Liver (tissue), 9 donors: ENCODE measurements around the gene EGF. TPM values are rescaled to one million over a fixed set of nuclear protein-coding genes. Genes with fewer than 3 reads are reported as not detected.

ENCODE experiments used
- DNase-seq: peaks from one replicate; pipeline ENCODE4 v3.0.0-alpha.2; 2017; ENCODE audit warnings: low spot score
- H3K27ac ChIP-seq, 2 donors: one replicate each; pipeline ENCODE4 v1.7.0; 2013; ENCODE audit warnings: inconsistent platforms in 2 of 2, low read length in 2 of 2, control low read depth in 1 of 2, low read depth in 1 of 2, mild to moderate bottlenecking in 1 of 2
- H3K27me3 ChIP-seq, 4 donors: one replicate each; pipeline versions ENCODE4 v1.6.1 to v1.7.0; 2013; ENCODE audit warnings: low read length in 3 of 4, inconsistent platforms in 1 of 4, mild to moderate bottlenecking in 1 of 4, moderate library complexity in 1 of 4; ENCODE audit not compliant: control insufficient read depth in 4 of 4, insufficient read depth in 4 of 4
- H3K36me3 ChIP-seq, 4 donors: one replicate each; pipeline versions ENCODE4 v1.6.1 to v1.7.0; 2013; ENCODE audit warnings: low read length in 3 of 4, mild to moderate bottlenecking in 3 of 4, low read depth in 1 of 4, moderate library complexity in 1 of 4; ENCODE audit not compliant: control insufficient read depth in 4 of 4, insufficient read depth in 3 of 4
- H3K4me1 ChIP-seq, 4 donors: one replicate each; pipeline versions ENCODE4 v1.6.1 to v1.7.0; 2013; ENCODE audit warnings: low read length in 3 of 4, mild to moderate bottlenecking in 3 of 4, moderate library complexity in 1 of 4; ENCODE audit not compliant: control insufficient read depth in 4 of 4, insufficient read depth in 4 of 4
- H3K4me3 ChIP-seq, 3 donors: one replicate each; pipeline versions ENCODE4 v1.6.1 to v1.7.0; 2013; ENCODE audit warnings: low read length in 3 of 3, control low read depth in 1 of 3, low read depth in 1 of 3, mild to moderate bottlenecking in 1 of 3
- H3K9ac ChIP-seq, 2 donors: one replicate each; pipeline ENCODE4 v1.7.0; 2013; ENCODE audit warnings: low read length in 2 of 2, mild to moderate bottlenecking in 2 of 2, moderate library complexity in 2 of 2, control low read depth in 1 of 2, low read depth in 1 of 2
- H3K9me3 ChIP-seq, 4 donors: one replicate each; pipeline versions ENCODE4 v1.6.1 to v1.7.0; 2013; ENCODE audit warnings: low read length in 3 of 4; ENCODE audit not compliant: control insufficient read depth in 4 of 4
- ATF3 ChIP-seq: IDR thresholded peaks from 2 replicates; pipeline ENCODE4 v1.6.1; 2016; ENCODE audit warnings: antibody characterized with exemption
- EGR1 ChIP-seq, 2 donors: IDR thresholded peaks; 2 replicates each; pipeline ENCODE4 v1.6.1; 2016 to 2018; ENCODE audit warnings: antibody characterized with exemption in 2 of 2, low read depth in 2 of 2
- FOXA1 ChIP-seq: IDR thresholded peaks from 2 replicates; pipeline ENCODE4 v1.6.1; 2016; ENCODE audit warnings: antibody characterized with exemption
- FOXA2 ChIP-seq: IDR thresholded peaks from 2 replicates; pipeline ENCODE4 v1.6.1; 2016; ENCODE audit warnings: antibody characterized with exemption
- GABPA ChIP-seq, 2 donors: IDR thresholded peaks in 1 of 2; conservative IDR thresholded peaks in 1 of 2; 2 replicates each; pipeline ENCODE4 v1.6.1; 2016; ENCODE audit warnings: antibody characterized with exemption in 2 of 2, mild to moderate bottlenecking in 1 of 2, moderate library complexity in 1 of 2
- HNF4A ChIP-seq, 2 donors: conservative IDR thresholded peaks; 2 replicates each; pipeline ENCODE4 v1.6.1; 2016; ENCODE audit warnings: antibody characterized with exemption in 2 of 2, mild to moderate bottlenecking in 2 of 2
- HNF4G ChIP-seq: IDR thresholded peaks from 2 replicates; pipeline ENCODE4 v1.6.1; 2016; ENCODE audit warnings: antibody characterized with exemption
- JUND ChIP-seq, 2 donors: IDR thresholded peaks; 2 replicates each; pipeline ENCODE4 v1.6.1; 2016; ENCODE audit warnings: antibody characterized with exemption in 2 of 2
- MAX ChIP-seq: IDR thresholded peaks from 2 replicates; pipeline ENCODE4 v1.6.1; 2016; ENCODE audit warnings: antibody characterized with exemption
- NR2F2 ChIP-seq: IDR thresholded peaks from 2 replicates; pipeline ENCODE4 v1.6.1; 2016; ENCODE audit warnings: antibody characterized with exemption
- RAD21 ChIP-seq, 2 donors: IDR thresholded peaks; 2 replicates each; pipeline ENCODE4 v1.6.1; 2016; ENCODE audit warnings: antibody characterized with exemption in 2 of 2, mild to moderate bottlenecking in 2 of 2
- RXRA ChIP-seq, 2 donors: IDR thresholded peaks; 2 replicates each; pipeline ENCODE4 v1.6.1; 2017 to 2018; ENCODE audit warnings: antibody characterized with exemption in 2 of 2, mild to moderate bottlenecking in 1 of 2
- SP1 ChIP-seq: IDR thresholded peaks from 2 replicates; pipeline ENCODE4 v1.6.1; 2018; ENCODE audit warnings: antibody characterized with exemption, mild to moderate bottlenecking
- TAF1 ChIP-seq: conservative IDR thresholded peaks from 2 replicates; pipeline ENCODE4 v1.6.1; 2016; ENCODE audit warnings: antibody characterized with exemption, mild to moderate bottlenecking
- YY1 ChIP-seq: IDR thresholded peaks from 2 replicates; pipeline ENCODE4 v1.6.1; 2016; ENCODE audit warnings: antibody characterized with exemption, mild to moderate bottlenecking
- WGBS: extraction: QIAGEN DNeasy Blood & Tissue Kit; methylation state at CpG from one replicate; pipeline ENCODE4 v1.1.7; 2013; 5-methylcytosine and 5-hydroxymethylcytosine counted together
- polyA plus RNA-seq, 2 donors: library from polyadenylated mRNA; stranded (reverse) in 1 of 2; unstranded in 1 of 2; fragments of 200-250 nt in 1 of 2; fragments of >200 nt in 1 of 2; fragmentation: Nextera tagmentation in 1 of 2; extraction: Ambion mirVana in 1 of 2; gene quantifications; one replicate each; pipeline versions ENCODE4 v1.2.1 to v1.2.3, GENCODE V29; 2013 to 2015
- total RNA-seq, 2 donors: library from RNA; depleted of rRNA; stranded (reverse); fragments of >200 nt; gene quantifications; one replicate each; pipeline ENCODE4 v1.2.3, GENCODE V29; 2014
- TF ChIP-seq, protein P1 (sequence below): IDR thresholded peaks from 2 replicates; pipeline ENCODE4 v1.6.1; 2016; ENCODE audit warnings: antibody characterized with exemption
- TF ChIP-seq, protein P2 (sequence below): fragments of 150-350 bp; IDR thresholded peaks from 2 replicates; pipeline ENCODE4 v1.5.1; 2017; ENCODE audit warnings: improper control_type of control experiment, low read depth, low read length; ENCODE audit not compliant: missing input control
- TF ChIP-seq, protein P3 (sequence below): IDR thresholded peaks from 2 replicates; pipeline ENCODE4 v1.6.1; 2016; ENCODE audit warnings: antibody characterized with exemption, mild to moderate bottlenecking
- donor health status: healthy.
- donor health status: healthy.
- donor health status: healthy.
- donor health status: healthy.
- donor health status: healthy.

Gene EGF
- total and polyA plus RNA-seq, 4 donors = 0.65 TPM; not detected in 3

- Histone ChIP-seq H3K27me3 (no peaks in the 10 kb centered on the region), H3K27ac (no peak overlapping the region), H3K9me3 (no peaks in the 10 kb centered on the region), H3K9ac (no peak overlapping the region), H3K4me1 (no peaks in the 10 kb centered on the region), H3K4me3 (no peak overlapping the region), H3K36me3 (no peaks in the 10 kb centered on the region)
- no peak for DNase-seq
- TF ChIP-seq, protein P1, sequence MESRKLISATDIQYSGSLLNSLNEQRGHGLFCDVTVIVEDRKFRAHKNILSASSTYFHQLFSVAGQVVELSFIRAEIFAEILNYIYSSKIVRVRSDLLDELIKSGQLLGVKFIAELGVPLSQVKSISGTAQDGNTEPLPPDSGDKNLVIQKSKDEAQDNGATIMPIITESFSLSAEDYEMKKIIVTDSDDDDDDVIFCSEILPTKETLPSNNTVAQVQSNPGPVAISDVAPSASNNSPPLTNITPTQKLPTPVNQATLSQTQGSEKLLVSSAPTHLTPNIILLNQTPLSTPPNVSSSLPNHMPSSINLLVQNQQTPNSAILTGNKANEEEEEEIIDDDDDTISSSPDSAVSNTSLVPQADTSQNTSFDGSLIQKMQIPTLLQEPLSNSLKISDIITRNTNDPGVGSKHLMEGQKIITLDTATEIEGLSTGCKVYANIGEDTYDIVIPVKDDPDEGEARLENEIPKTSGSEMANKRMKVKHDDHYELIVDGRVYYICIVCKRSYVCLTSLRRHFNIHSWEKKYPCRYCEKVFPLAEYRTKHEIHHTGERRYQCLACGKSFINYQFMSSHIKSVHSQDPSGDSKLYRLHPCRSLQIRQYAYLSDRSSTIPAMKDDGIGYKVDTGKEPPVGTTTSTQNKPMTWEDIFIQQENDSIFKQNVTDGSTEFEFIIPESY = no peak
- TF ChIP-seq SP1 (no peak), FOXA2 (no peak), YY1 (no peak), RXRA (IDR thresholded peaks at IDR 0.05) (no peak), NR2F2 (no peak), JUND (IDR thresholded peaks at IDR 0.05) (no peak)
- TF ChIP-seq, protein P2, sequence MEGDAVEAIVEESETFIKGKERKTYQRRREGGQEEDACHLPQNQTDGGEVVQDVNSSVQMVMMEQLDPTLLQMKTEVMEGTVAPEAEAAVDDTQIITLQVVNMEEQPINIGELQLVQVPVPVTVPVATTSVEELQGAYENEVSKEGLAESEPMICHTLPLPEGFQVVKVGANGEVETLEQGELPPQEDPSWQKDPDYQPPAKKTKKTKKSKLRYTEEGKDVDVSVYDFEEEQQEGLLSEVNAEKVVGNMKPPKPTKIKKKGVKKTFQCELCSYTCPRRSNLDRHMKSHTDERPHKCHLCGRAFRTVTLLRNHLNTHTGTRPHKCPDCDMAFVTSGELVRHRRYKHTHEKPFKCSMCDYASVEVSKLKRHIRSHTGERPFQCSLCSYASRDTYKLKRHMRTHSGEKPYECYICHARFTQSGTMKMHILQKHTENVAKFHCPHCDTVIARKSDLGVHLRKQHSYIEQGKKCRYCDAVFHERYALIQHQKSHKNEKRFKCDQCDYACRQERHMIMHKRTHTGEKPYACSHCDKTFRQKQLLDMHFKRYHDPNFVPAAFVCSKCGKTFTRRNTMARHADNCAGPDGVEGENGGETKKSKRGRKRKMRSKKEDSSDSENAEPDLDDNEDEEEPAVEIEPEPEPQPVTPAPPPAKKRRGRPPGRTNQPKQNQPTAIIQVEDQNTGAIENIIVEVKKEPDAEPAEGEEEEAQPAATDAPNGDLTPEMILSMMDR = no peak
Measured at GRCh38 chr4:109886303-109886702, 26.4 kb upstream of the EGF start.

DNA sequence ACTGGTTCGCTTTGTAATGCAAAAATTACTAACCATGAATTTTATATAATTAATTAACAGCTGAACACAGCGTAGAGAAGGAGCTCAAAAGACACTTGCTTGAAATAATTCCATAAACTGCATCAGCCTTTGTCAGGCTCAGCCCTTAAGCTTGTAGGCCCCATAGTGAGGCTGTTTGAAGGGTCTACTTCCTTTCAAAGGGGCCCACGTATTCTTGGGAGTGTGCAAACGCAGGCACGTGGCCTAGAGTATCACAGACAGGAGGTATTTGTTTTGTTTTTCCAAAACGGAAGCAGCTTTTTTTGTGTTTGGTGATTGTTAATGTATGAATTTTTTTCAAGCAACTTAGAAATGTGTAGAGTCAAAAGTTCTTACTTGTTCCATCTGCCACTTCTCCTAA is 25.6 kb upstream of the EGF start:
- Histone ChIP-seq H3K9ac (no peak overlapping the region), H3K36me3 (no peaks in the 10 kb centered on the region), H3K4me1 (no peaks in the 10 kb centered on the region), H3K27me3 (no peaks in the 10 kb centered on the region), H3K4me3 (no peak overlapping the region), H3K27ac (no peak overlapping the region), H3K9me3 (no peaks in the 10 kb centered on the region)
- 74% methylated on average over 6 of the region's 6 CpGs for WGBS
- no peak for DNase-seq
- TF ChIP-seq FOXA2 = no peak
- no peak for TF ChIP-seq SP1
- no peak for TF ChIP-seq MAX
- no peak for TF ChIP-seq EGR1 (IDR thresholded peaks at IDR 0.05; ENCODE audit: low read depth in 2 of 2)
- TF ChIP-seq, protein P3, sequence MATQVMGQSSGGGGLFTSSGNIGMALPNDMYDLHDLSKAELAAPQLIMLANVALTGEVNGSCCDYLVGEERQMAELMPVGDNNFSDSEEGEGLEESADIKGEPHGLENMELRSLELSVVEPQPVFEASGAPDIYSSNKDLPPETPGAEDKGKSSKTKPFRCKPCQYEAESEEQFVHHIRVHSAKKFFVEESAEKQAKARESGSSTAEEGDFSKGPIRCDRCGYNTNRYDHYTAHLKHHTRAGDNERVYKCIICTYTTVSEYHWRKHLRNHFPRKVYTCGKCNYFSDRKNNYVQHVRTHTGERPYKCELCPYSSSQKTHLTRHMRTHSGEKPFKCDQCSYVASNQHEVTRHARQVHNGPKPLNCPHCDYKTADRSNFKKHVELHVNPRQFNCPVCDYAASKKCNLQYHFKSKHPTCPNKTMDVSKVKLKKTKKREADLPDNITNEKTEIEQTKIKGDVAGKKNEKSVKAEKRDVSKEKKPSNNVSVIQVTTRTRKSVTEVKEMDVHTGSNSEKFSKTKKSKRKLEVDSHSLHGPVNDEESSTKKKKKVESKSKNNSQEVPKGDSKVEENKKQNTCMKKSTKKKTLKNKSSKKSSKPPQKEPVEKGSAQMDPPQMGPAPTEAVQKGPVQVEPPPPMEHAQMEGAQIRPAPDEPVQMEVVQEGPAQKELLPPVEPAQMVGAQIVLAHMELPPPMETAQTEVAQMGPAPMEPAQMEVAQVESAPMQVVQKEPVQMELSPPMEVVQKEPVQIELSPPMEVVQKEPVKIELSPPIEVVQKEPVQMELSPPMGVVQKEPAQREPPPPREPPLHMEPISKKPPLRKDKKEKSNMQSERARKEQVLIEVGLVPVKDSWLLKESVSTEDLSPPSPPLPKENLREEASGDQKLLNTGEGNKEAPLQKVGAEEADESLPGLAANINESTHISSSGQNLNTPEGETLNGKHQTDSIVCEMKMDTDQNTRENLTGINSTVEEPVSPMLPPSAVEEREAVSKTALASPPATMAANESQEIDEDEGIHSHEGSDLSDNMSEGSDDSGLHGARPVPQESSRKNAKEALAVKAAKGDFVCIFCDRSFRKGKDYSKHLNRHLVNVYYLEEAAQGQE = no peak
- no peak for TF ChIP-seq RXRA (IDR thresholded peaks at IDR 0.05)
- TF ChIP-seq ATF3 = no peak
- TF ChIP-seq, protein P2 = no peak
- no peak for TF ChIP-seq HNF4G
- no peak for TF ChIP-seq TAF1
- no peak for TF ChIP-seq NR2F2
- TF ChIP-seq GABPA (IDR thresholded peaks at IDR 0.05 in 1 of 2, conservative IDR thresholded peaks at IDR 0.05 in 1 of 2) = no peak
- TF ChIP-seq, protein P1 = no peak
- TF ChIP-seq FOXA1 = no peak
- TF ChIP-seq YY1 = no peak
- no peak for TF ChIP-seq HNF4A (conservative IDR thresholded peaks at IDR 0.05)
- TF ChIP-seq RAD21 (IDR thresholded peaks at IDR 0.05) = no peak
